T-helper 9 cell (primary cell): ENCODE measurements around the gene KLHDC3.

Experiments
- DNase-seq: peaks from one replicate; pipeline ENCODE4 v3.0.0-alpha.2; 2020
- total RNA-seq, 2 donors: gene quantifications; one replicate each; lab custom pipeline; 2026; lab: John Stamatoyannopoulos, UW

KLHDC3 gene, protein sequence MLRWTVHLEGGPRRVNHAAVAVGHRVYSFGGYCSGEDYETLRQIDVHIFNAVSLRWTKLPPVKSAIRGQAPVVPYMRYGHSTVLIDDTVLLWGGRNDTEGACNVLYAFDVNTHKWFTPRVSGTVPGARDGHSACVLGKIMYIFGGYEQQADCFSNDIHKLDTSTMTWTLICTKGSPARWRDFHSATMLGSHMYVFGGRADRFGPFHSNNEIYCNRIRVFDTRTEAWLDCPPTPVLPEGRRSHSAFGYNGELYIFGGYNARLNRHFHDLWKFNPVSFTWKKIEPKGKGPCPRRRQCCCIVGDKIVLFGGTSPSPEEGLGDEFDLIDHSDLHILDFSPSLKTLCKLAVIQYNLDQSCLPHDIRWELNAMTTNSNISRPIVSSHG
- 22.2 to 82.1 reads per million in 2 donors for total RNA-seq

DNA sequence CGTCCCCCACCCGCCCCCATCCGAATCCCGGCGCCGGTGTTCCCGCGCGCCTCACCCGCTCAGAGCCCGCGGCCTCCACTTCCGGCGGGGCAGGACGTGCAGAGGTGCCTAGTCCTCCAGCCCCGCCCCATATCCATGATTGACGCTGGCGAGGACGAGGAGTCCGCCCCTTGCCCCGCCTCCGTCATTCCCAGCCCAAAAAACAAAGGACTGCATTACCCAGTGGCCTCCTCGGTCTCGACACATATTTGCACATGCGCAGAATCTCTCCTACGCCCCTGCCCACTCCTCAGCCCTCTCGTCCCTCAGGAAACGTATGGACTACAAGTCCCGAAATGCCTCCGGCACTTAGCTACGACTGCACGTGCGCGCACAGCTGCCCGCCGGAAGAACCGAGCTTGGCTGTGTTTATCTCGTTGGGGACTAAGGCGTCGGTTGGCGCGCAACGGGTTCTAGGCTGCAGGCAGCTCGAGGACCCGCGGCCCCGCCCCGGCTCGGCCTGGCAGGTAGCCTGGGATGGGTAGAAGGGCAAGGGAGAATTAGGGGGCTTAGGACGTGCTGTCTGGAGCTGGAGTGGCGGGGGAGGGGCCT lies at the start of gene KLHDC3, which contains the start of gene MEA1:
KLHDC3 (plus strand) TSS at position 407 of the 591 bp plus-strand sequence. CDS start 2,944 bp downstream, outside the sequence.
MEA1 (minus strand) TSS at position 104 of the 591 bp plus-strand sequence. CDS start 133 bp downstream, outside the sequence.
- peak; percentile 96 for DNase-seq

DNA sequence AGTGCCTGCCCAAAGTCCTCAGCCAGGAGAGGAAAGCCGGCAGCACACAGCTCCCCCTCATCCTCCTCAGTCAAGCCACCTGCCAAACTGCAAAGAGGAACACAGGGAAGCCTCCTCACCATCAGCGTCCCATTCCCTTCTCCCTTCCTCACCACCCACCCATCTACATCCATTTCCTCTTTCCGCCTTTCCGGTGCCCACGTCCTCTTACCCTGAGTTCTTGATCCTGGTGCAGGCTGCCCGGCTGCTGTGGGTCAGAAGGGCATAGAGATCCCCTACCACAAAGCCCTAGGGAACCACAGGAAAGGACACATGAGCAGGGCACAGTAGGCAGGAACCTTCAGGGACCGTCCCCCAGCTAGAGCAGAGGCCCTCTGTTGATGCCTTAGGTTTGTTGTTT lies 47.5 kb upstream of the KLHDC3 start:
- no peak for DNase-seq

DNA sequence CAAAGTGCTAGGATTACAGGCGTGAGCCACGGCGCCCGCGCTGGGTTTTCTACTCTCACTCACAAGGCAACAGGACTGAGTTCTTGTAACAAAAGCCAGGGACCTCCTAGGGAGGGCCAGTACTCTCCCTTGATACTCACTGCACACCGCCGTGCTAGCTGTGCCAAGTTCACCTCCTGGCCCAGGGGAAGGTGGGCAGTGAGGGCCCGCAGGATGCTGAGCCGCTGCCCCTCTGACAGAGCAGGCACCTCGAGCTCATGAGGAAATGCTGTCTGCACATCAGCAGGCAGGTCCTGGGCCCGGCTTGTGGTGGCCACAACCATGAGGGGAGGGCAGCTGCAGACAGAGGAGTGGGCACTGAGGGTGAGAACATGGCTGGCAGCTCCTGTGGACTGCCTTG lies 46.8 kb upstream of the KLHDC3 start:
- no peak for DNase-seq

DNA sequence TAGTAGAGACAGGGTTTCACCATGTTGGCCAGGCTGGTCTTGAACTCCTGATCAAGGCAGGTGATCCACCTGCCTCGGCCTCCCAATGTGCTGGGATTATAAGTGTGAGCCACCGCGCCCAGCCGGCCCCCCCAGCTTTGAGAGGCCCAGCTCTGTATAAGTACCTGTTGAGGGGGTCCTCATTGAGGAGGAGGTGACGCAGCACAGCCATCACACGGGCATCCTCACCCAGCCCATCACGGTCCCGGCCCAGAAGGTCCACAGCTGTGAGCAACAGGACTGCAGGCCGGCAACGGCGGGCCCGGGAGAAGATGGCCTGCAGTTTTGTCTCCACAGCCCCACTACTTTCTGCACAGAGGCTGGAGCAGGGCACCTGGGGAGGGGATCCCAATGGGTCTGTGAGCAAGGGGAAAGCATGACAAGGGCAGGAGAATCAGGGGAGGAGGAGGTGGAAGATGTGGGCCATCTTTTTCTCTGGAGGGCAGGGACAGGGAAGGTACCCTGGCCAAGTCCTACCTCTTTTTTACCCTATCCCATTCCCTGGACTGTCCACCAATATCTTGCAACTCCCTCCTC lies 45.8 kb upstream of the KLHDC3 start:
- no peak for DNase-seq

DNA sequence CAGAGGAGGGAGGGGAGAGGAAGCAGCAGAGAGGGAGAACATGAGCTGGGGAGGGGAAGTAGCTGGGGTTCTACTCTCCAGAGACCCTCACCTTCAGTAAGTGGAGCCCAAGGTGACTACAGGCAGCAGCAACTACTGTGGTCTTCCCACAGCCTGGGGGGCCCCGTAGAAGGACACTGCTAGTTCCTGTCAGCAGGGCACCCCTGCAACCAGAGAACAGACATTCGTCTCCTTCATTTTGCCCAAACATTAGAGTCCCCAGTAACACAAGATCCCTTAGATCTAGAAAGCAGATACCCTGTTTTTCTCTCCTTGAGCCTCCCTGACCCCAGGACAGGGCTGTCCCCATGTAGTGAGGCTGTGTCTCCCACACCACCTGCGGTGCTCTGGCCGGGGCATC lies 45.3 kb upstream of the KLHDC3 start:
- no peak for DNase-seq

DNA sequence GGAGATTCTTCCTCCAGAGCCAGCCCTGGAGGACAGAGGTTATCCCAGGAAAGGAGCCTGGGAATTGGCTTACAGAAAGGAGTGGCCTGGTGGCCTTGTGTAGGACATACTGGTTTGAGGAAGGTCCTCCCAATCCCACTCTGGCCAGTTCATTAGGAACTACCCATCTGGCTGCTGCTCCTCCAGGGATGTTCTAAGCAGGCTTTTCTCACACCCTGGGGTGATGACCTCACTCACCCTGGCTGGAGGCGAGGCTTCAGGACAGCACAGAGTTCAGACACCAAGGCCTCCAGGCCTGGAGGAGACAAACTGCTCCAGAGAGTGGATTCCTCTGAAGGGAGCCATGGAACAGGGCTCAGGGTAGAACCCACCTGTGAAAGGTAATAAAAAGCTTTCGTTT lies 44.6 kb upstream of the KLHDC3 start:
- no peak for DNase-seq

DNA sequence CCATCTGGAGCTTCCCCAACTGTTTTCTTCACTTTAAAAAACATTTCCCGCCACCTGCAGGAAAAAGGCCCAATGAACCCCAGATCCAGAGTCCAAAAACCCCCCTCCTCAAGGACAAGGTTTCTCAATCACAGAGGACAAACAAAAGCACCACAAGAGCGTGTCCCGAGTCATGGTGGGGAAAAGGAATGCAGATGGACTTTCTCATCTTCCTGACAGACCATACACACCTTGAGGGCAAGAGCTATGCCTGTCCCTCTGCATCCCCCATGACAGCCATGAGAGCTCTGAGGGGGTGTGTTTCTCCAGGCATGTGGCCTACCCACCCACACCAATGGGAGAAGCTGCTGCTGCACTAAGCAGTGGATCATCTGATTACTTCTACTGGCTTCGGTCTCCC lies 44.1 kb upstream of the KLHDC3 start:
- DNase-seq: no peak

DNA sequence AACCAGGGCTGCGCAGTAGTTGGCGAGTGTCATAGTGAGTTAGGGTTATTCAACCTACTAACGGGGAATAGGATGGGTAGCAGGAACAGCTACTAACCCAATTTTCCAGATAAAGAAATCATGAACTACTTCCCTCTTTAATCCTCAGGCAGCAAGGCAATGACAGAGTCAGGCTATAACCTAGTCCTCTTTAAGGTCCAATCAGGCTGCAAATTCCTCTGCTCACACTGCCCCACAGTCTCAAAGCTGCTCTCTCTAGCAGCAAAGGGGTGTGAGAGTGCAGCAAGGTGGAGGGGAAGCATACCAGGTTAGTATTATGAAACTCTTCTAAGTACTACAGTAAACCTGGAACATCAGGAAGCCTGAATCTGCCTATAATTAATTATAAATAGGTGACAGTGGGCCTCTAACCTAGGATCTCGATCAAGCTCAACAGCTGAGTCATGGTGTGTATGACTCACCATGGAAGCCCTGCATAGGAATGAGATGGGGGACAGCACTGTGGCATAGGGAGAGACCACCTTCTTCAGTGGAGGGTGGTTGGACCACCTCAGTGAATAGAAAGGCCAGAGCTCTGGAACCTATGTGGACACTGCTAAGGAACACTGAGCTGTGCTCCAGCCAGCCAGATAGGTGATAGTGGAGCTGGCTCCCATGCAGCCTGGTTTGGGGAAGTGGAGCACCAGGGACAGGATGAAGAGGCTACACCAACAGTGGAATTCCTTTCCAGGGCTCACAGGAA lies 43.0 kb upstream of the KLHDC3 start:
- no peak for DNase-seq

DNA sequence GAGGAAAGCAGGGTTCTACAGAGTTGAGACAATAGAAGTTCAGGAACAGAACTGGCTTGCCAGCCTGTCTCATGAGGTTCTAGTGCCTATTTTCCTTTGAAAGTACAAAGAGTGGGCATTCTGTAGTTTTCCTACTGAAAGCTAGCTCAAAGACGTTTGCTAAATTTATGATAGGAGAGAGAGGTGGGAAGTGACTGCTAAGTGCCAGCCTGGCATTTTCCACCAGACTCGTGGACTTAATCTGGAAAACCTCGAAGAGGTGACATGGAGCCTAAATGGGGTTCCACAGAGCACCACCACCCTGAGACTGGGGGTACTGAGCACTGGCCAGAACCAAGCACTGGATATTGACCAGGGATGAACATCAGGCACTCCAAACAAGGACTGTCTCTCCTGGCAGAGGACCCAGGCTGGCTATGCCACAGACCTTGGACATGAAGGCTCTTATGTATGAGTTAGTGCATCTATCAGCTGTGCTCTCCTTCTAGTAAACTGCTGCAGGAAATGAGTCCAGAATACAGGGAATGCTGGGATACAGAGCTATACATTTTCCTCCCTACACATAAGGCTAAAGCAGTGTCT lies 42.2 kb upstream of the KLHDC3 start:
- DNase-seq: no peak

DNA sequence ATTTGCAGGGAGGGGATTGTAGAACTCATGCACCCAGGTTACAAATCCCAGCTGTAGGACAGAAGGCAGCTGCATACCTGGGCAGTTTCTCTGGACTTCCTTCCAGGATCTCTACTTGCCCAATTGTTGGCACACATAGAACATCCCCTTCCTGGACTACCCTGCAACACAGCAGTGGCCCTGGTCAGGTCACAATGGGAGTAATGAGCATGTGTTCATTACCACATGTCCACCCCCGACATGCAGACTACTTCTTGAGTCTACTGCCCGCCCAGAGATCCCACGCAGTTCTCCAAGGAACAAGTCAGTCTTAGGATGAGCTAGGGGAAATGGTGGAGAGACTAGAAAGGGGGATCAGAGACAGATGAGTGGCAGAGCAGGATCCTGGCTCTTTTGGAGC lies 40.1 kb upstream of the KLHDC3 start:
- no peak for DNase-seq

DNA sequence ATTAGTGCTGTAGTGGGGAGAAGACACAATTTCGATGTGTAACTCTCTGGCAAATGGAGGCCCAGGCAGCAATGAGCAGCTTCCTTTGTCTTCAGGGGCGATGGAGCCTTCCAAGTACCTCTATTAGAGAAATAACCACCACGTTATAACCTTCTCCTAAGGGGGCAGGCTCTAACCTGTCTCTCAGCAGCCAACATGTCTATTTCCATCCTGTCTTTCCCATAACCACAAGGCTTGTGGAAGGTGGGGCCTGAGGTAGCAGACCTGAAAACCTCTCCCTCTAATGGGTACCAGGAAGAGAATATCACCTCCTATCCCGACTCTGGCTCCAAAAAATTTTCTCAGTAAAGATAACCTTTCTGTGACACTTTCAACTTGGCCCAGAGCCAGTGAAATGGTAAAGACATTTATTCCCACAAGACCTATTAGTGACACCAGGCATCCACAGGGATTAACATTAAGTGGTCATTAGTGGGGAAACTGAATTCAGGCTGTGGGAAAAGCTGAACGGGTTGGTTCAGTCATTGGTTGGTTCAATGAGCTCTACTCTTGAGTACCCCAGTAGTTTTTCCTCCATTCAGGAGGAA lies 39.0 kb upstream of the KLHDC3 start:
- DNase-seq: no peak

DNA sequence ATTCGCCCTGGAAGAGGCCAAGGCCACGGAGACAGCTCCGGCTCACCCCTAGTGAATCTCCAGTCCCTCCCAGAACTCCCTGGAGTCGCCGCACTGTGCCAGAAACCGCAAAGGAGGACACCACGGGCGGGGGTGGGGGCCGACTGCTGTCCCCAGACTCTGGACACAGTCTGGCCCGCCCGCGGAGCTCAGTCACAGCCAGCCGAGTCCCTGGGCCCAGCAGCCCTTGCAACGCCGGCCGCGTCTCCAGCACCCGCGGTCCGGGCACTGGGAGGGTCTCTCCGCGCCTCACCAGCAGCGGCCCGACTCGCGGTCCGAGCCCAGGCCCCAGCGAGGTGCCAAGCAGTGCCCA lies 35.6 kb upstream of the KLHDC3 start:
- DNase-seq: no peak

DNA sequence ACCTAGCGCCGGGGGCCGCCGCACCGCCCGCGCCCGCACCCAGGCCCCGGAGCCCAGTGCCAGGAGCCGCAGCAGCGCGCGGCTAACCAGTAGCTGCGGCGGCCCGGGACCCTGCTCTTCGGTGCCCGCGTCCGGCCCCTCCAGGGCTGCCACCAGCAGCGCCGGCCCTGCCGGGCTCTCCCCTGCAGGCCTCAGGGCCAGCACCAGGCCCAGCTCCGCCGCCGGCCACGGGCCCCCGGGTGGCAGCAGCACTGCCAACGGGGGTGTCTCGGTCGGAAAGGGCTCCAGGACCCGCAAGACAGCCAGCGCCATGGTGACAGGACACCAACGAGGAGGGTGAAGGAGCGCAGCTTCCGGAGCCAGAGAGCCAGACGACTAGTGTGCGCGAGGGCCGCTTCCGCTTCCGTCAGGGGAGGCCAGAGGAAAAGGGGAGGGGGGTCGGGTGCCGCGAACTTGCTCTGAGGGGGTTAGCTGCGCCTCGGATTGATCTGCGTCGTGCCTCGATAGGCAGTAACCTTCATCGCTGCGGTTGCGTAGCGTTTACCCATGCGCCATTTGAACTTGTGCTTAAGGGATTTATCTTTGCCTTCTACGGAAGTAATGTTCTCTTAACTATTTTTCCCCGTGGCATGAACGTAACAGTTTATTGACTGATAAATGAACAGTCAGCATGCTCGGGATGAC lies 35.1 kb upstream of the KLHDC3 start, which contains the start of gene PEX6:
PEX6 (minus strand) TSS at position 343 of the 684 bp plus-strand sequence; CDS start at position 312, 31 bp downstream.
- DNase-seq: peak; percentile 88

DNA sequence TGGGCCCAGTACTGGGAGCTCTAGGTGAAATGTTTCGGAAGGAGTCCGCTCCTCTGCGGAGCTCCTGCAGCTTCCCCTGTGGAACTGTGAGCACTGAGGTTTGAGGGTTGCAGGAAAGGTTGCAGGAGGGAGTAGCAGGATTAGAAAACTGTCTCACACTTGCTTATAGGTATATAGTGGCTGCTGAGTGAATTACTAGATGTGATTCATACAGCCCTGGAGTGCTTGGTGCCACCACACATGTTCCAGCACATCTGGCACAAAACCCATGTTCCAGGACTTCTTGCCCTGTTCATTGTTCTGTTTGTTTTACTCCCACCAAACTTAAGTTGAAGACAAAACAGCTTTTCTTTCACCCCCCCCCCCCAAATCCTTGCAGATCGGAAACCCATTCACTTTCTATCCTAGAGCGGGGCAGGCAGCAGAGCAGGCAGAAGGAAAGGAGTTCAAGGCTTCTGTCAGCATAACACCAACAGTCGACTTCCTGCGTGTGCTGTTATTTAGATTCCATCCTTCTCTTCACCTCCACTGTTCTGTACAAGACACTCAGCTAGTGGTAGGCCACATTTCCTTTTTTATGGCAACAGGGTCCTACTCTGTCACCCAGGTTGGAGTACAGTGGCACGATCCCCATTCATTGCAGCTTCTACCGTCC lies 34.4 kb upstream of the KLHDC3 start:
- DNase-seq: peak; percentile 8

DNA sequence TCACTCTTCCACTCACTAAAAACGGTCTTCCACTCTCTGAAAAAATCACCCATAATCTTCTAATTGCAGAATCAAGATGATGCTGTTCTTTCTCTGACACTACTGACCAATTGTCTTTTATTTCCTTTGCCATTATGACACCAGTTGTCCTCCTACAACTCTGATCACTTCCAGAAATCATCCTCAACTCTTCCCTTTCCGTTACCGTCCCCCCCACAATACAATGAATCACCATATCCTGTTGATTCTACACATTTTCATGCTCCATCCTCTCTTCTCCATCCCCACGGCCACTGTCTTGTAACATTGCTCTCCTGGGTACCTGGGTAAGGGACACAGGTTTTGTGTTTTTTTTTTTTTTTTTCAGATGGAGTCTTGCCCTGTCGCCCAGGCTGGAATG lies 32.2 kb upstream of the KLHDC3 start:
- DNase-seq: no peak

DNA sequence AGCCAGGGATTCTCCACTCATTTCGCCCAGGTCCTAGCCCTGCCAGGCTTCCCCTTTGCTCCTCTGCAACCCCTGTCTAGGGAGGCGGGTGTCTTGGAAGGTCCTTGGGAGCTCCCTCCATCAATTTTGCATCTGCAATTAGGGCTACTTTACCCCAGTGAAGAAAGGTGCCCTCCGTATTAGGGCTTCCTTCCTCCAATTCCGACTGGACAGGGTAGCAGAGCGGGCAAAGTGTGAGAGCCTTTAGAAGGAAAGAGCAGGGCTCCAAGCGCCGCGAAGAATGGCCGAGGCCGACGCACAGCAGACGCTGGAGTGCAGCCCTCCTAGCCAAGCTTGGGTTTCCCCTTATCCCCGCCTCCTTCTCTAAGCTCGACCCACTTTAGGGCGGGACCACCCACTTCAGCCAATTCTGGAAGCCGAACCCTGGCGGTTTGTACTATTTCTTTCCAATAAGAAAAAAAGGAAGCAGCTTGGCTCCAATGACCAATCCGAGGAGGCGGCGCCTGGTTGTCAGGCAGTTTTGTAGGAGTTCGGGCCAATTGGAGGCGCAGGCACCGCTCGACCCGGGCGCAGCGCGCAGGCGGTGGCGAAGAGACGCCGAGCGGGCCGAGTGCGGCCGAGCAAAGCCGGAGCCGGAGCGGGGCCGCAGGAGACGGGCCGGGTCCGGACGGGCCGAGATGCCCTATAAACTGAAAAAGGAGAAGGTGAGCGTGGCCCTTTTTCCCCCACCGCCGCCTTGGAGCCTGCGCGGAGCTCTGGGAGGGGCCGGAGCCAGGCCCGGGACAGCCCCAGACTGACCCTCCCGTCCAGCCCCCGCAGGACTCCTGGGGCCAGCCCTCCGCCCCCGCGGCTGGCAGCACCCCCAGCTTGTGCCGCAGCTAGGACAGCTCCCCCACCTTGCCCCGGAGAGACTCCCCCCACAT lies 29.8 kb upstream of the KLHDC3 start, which contains the start of gene PPP2R5D:
PPP2R5D (plus strand) TSS at position 570 of the 923 bp plus-strand sequence; CDS start at position 678, 108 bp downstream.
- DNase-seq: peak; percentile 92

DNA sequence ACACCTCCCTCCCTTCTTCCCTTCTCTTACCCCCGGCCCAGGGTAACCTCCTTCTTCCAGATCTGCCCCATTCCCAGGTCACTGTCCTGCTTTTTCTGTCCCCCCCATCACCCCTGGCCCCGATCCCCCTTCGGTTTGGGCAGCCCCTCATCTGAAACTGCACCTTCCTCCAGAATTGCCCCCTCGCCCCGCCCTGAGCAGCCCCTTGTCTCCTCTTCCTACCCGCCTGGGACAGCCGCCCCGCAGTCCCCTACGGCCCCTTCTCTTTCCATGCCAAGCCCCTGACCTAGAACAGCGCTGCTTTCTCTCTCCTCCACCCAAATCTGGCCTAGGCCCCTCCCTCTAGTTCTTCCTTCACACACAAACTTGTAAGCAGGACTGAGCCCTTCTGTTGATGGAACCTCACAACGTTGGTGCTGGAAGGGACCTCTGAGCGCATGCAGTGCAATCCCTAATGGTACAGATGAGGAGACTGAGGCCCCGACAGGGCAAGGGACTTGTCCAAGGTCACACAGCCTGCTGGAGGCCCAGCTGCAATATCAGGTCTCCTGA lies 29.0 kb upstream of the KLHDC3 start:
- no peak for DNase-seq

DNA sequence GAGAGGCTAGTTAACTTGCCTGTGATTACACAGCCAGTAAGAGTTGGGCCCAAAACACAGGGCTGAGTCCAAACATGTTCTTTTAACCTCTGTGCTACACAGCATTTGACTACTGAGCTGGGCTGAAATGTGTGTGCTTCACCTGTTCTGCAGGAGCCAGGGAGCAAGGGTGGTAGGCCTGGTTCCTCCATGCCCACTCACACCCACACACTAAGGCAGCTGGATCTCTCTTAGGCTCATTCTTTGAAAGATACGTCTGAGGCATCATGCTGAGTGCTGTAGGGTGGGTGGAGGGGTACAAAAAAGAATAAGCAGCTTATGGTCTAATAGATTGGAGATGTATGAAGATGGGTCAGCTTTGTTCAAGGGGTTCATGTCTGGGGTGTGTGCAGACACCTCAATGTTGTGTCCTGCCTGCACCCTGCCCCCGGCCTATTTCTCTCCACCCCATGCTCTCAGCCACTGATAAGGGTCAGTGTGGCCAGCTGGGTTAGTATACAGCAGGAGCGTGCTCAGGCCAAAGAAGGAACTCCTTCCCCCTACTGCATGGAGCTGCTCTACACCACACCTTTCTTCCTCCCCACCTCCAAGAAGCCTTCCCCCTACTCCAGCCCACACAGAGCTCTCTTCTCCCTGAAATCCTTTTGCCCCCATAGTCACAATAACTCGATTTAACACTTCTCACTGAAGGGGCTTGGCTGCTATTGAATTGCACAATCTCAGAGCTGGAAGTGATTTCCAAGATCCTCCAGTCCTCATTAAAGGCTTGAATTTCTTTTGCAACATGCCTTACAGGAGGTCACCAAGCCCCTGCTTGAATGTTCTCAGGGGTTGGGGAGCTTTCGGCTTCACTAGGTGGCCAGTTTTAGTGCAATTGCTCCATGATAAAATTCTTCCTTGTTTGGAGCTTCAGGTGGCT lies 26.3 kb upstream of the KLHDC3 start:
- no peak for DNase-seq
